ENCODE measurements around the gene MAP2K3. TPM values are rescaled to one million over a fixed set of nuclear protein-coding genes. Genes with fewer than 3 reads are reported as not detected.
"Not testable (repeated sequence)": the region's sequence is repeated elsewhere in the genome, so short reads cannot be mapped to it uniquely, and the experiment has no call there.

Gene MAP2K3
- total RNA-seq, 2 experiments from 2014 or later: 87.0 to 87.2 TPM

- CTCF ChIA-PET, DNase-seq: not testable (repeated sequence)
- intact Hi-C loops (cut with micrococcal nuclease): loop anchor here (2.0 to 5.0 kb wide), 2 partner anchors 136 to 191 kb away; no protein-coding TSS in a partner anchor
These were observed 37.3 kb downstream of the MAP2K3 start for GRCh38 chr17:21321744-21322191.

GRCh38 chr17:21323257-21324111 lies 39.0 kb downstream of the MAP2K3 start:
- H3K27ac Mint-ChIP-seq; CTCF ChIA-PET; DNase-seq; H3K36me3 Mint-ChIP-seq (ENCODE audit: low read depth); H3K4me1 Mint-ChIP-seq (ENCODE audit: low read depth); H3K27me3 Mint-ChIP-seq (ENCODE audit: low read depth); H3K9me3 Mint-ChIP-seq: not testable (repeated sequence)
- intact Hi-C loops (cut with micrococcal nuclease): loop anchor here (1.0 to 5.0 kb wide), 5 partner anchors 35 to 224 kb away; partner anchors contain the start of gene DHRS7B
- H3K4me3 Mint-ChIP-seq: peak overlapping the region; percentile 89

More at GRCh38 chr17:21321744-21322191, 37.3 kb downstream of the MAP2K3 start:
- H3K27me3 Mint-ChIP-seq (ENCODE audit: low read depth); H3K27ac Mint-ChIP-seq; H3K9me3 Mint-ChIP-seq; H3K4me1 Mint-ChIP-seq (ENCODE audit: low read depth); H3K36me3 Mint-ChIP-seq (ENCODE audit: low read depth): not testable (repeated sequence)
- H3K4me3 Mint-ChIP-seq: peak overlapping the region; percentile 9

GRCh38 chr17:21324741-21325140 lies 40.2 kb downstream of the MAP2K3 start:
- CTCF ChIA-PET; H3K4me1 Mint-ChIP-seq (ENCODE audit: low read depth); H3K4me3 Mint-ChIP-seq; H3K36me3 Mint-ChIP-seq (ENCODE audit: low read depth); H3K27ac Mint-ChIP-seq; H3K9me3 Mint-ChIP-seq; DNase-seq; H3K27me3 Mint-ChIP-seq (ENCODE audit: low read depth): not testable (repeated sequence)
- intact Hi-C loops (cut with micrococcal nuclease): loop anchor here (5.0 kb wide), 1 partner anchor 133 kb away; no protein-coding TSS in a partner anchor

GRCh38 chr17:21327921-21328320 lies 43.4 kb downstream of the MAP2K3 start:
- H3K27me3 Mint-ChIP-seq (ENCODE audit: low read depth); H3K27ac Mint-ChIP-seq; H3K36me3 Mint-ChIP-seq (ENCODE audit: low read depth); H3K4me1 Mint-ChIP-seq (ENCODE audit: low read depth); CTCF ChIA-PET; DNase-seq; intact Hi-C loops (cut with micrococcal nuclease); H3K4me3 Mint-ChIP-seq; H3K9me3 Mint-ChIP-seq: not testable (repeated sequence)

- intact Hi-C loops (cut with micrococcal nuclease); H3K9me3 Mint-ChIP-seq; H3K36me3 Mint-ChIP-seq (ENCODE audit: low read depth); H3K4me3 Mint-ChIP-seq; DNase-seq; H3K27me3 Mint-ChIP-seq (ENCODE audit: low read depth); CTCF ChIA-PET; H3K4me1 Mint-ChIP-seq (ENCODE audit: low read depth); H3K27ac Mint-ChIP-seq: not testable (repeated sequence)
These were observed 44.3 kb downstream of the MAP2K3 start for GRCh38 chr17:21328778-21329177.

GRCh38 chr17:21330436-21331160 lies 46.1 kb downstream of the MAP2K3 start:
- Mint-ChIP-seq H3K9me3 (peaks cover 8% of the 10 kb centered on the region), H3K27ac (no peak overlapping the region), H3K4me1 (ENCODE audit: low read depth) (no peaks in the 10 kb centered on the region), H3K4me3 (no peak overlapping the region), H3K36me3 (ENCODE audit: low read depth) (no peaks in the 10 kb centered on the region), H3K27me3 (ENCODE audit: low read depth) (no peaks in the 10 kb centered on the region)
- CTCF ChIA-PET: no interaction called here
- intact Hi-C loops (cut with micrococcal nuclease): no loop called here
- no peak for DNase-seq

- H3K4me1 Mint-ChIP-seq (ENCODE audit: low read depth); intact Hi-C loops (cut with micrococcal nuclease); H3K4me3 Mint-ChIP-seq; H3K27me3 Mint-ChIP-seq (ENCODE audit: low read depth); H3K9me3 Mint-ChIP-seq; H3K27ac Mint-ChIP-seq; CTCF ChIA-PET; DNase-seq; H3K36me3 Mint-ChIP-seq (ENCODE audit: low read depth): not testable (repeated sequence)
These were observed 52.2 kb downstream of the MAP2K3 start for GRCh38 chr17:21336541-21337294.

GRCh38 chr17:21337981-21338625 lies 53.6 kb downstream of the MAP2K3 start:
- H3K27ac Mint-ChIP-seq; DNase-seq; H3K9me3 Mint-ChIP-seq; CTCF ChIA-PET; H3K4me3 Mint-ChIP-seq; H3K4me1 Mint-ChIP-seq (ENCODE audit: low read depth); H3K36me3 Mint-ChIP-seq (ENCODE audit: low read depth); H3K27me3 Mint-ChIP-seq (ENCODE audit: low read depth); intact Hi-C loops (cut with micrococcal nuclease): not testable (repeated sequence)

- no peaks in the 10 kb centered on the region for H3K36me3 Mint-ChIP-seq (ENCODE audit: low read depth)
- no peak overlapping the region for H3K27ac Mint-ChIP-seq
- H3K27me3 Mint-ChIP-seq (ENCODE audit: low read depth): no peaks in the 10 kb centered on the region
- no peaks in the 10 kb centered on the region for H3K4me1 Mint-ChIP-seq (ENCODE audit: low read depth)
- intact Hi-C loops (cut with micrococcal nuclease): no loop called here
- no peak for DNase-seq
- CTCF ChIA-PET: no interaction called here
- no peaks in the 10 kb centered on the region for H3K9me3 Mint-ChIP-seq
- no peak overlapping the region for H3K4me3 Mint-ChIP-seq
These were observed 54.5 kb downstream of the MAP2K3 start for GRCh38 chr17:21339011-21339410.

- H3K4me1 Mint-ChIP-seq (ENCODE audit: low read depth); DNase-seq; H3K27ac Mint-ChIP-seq; H3K9me3 Mint-ChIP-seq; intact Hi-C loops (cut with micrococcal nuclease); H3K27me3 Mint-ChIP-seq (ENCODE audit: low read depth); CTCF ChIA-PET; H3K4me3 Mint-ChIP-seq; H3K36me3 Mint-ChIP-seq (ENCODE audit: low read depth): not testable (repeated sequence)
These were observed 55.1 kb downstream of the MAP2K3 start for GRCh38 chr17:21339571-21339970.

GRCh38 chr17:21340407-21340806 lies 55.9 kb downstream of the MAP2K3 start:
- intact Hi-C loops (cut with micrococcal nuclease); DNase-seq; H3K4me1 Mint-ChIP-seq (ENCODE audit: low read depth); H3K27me3 Mint-ChIP-seq (ENCODE audit: low read depth); H3K9me3 Mint-ChIP-seq; CTCF ChIA-PET; H3K36me3 Mint-ChIP-seq (ENCODE audit: low read depth); H3K27ac Mint-ChIP-seq; H3K4me3 Mint-ChIP-seq: not testable (repeated sequence)

- intact Hi-C loops (cut with micrococcal nuclease); H3K27ac Mint-ChIP-seq; H3K9me3 Mint-ChIP-seq: not testable (repeated sequence)
These were observed 56.8 kb downstream of the MAP2K3 start for GRCh38 chr17:21341279-21341678.

More at GRCh38 chr17:21341279-21341678, 56.8 kb downstream of the MAP2K3 start:
- CTCF ChIA-PET; H3K4me3 Mint-ChIP-seq; H3K27me3 Mint-ChIP-seq (ENCODE audit: low read depth); DNase-seq; H3K4me1 Mint-ChIP-seq (ENCODE audit: low read depth); H3K36me3 Mint-ChIP-seq (ENCODE audit: low read depth): not testable (repeated sequence)
